ENCODE measurements around the gene APBB2. TPM values are rescaled to one million over a fixed set of nuclear protein-coding genes. Genes with fewer than 3 reads are reported as not detected.
A peak's percentile ranks its signal among the peaks of the same experiment; 100 is the strongest.

APBB2 gene
- 50.6 TPM for total RNA-seq
- 10 to 100 TPM; 27.3 to 46.5 (median 36.0) TPM for polyA plus RNA-seq (ENCODE audit: insufficient read depth in 1 of 8, insufficient read length in 8 of 8, low replicate concordance in 1 of 8)
- long read RNA-seq, donor 1, partial matches to known transcripts: 0 of 4 reads
- long read RNA-seq, donor 1, other reads (novel, unspliced or antisense): 0 of 4 reads
- long read RNA-seq, donor 2, partial matches to known transcripts: 0 of 1 reads
- long read RNA-seq, donor 2, other reads (novel, unspliced or antisense): 0 of 1 reads
- long read RNA-seq, donor 3, full-length matches to known transcripts: 5 of 5 reads
- long read RNA-seq, donor 3, partial matches to known transcripts: 0 of 5 reads
- long read RNA-seq, donor 3, other reads (novel, unspliced or antisense): 0 of 5 reads
- long read RNA-seq, donor 4, partial matches to known transcripts: 0 of 4 reads
- long read RNA-seq, donor 4, other reads (novel, unspliced or antisense): 0 of 4 reads
- long read RNA-seq, donor 5, partial matches to known transcripts: 7 of 8 reads
- long read RNA-seq, donor 5, other reads (novel, unspliced or antisense): 0 of 8 reads
- long read RNA-seq, donor 6, partial matches to known transcripts: 0 of 5 reads
- long read RNA-seq, donor 6, other reads (novel, unspliced or antisense): 0 of 5 reads
- long read RNA-seq, donor 7, partial matches to known transcripts: 0 of 4 reads
- long read RNA-seq, donor 7, other reads (novel, unspliced or antisense): 0 of 4 reads
- long read RNA-seq, donor 8, partial matches to known transcripts: 9 of 12 reads
- long read RNA-seq, donor 8, other reads (novel, unspliced or antisense): 0 of 12 reads
- long read RNA-seq, donor 9, partial matches to known transcripts: 0 of 6 reads
- long read RNA-seq, donor 9, other reads (novel, unspliced or antisense): 0 of 6 reads
- long read RNA-seq, donor 10, partial matches to known transcripts: 0 of 2 reads
- long read RNA-seq, donor 10, other reads (novel, unspliced or antisense): 0 of 2 reads
- long read RNA-seq, donor 11, partial matches to known transcripts: 0 of 1 reads
- long read RNA-seq, donor 11, other reads (novel, unspliced or antisense): 0 of 1 reads

DNA sequence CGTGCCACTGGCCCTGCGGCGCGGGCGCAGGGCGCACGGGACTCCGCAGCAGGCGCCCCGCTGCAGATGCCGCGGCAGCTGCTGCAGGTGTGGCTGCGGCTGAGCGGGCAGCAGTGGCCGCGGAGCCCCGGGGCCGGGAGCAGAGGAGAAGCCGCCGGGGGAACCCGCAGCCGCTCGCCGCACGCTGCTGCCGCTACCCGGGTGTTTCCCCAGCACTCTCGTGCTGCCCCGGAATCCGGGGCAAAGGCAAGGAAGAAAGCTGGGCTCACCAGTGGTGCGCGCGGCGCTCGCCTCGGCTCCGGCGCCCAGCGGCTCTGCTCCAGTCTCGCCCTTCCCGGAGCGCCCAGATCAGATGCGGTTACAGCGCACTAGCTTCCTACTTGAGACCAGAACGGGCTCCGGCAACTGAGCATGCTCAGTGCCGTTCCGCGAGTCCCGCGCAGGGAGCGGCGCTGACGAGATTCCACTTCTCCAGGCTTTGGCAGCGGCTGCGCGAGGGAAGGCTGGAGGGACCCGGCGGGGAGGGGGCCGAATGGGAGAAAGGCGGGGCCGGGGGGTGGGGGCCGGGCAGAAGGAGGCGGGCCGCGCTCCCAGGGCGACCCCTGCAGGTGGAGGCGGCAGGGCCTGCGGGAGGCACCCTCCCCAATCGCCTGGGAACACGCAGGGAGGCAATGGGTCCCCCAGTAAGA is at the start of gene APBB2:
TSS of gene APBB2 (minus strand) at position 407 of the 689 bp plus-strand sequence. CDS start 181,288 bp downstream, outside the sequence.
- DNase-seq: peak; percentile 99
- H3K4me1 ChIP-seq (ENCODE audit: control insufficient read depth, insufficient read depth, low read length): peaks cover 18% of the 10 kb centered on the region
- H3K27me3 ChIP-seq (ENCODE audit: control insufficient read depth, insufficient read depth, low read length): peaks cover 5% of the 10 kb centered on the region
- H3K27ac ChIP-seq (ENCODE audit: low read length): peak within 1 kb of the TSS; percentile 84
- H3K36me3 ChIP-seq (ENCODE audit: control insufficient read depth, insufficient read depth, low read length): no peaks in the 10 kb centered on the region
- peak within 1 kb of the TSS; percentile 79 for H3K4me3 ChIP-seq (ENCODE audit: low read length)
- WGBS (ENCODE audit: insufficient coverage): under 1% methylated on average over 66 of the region's 71 CpGs
- peaks cover under 1% of the 10 kb centered on the region for H3K9me3 ChIP-seq (replicated peaks; ENCODE audit: control insufficient read depth, low read depth, low read length)

- Histone ChIP-seq H3K27me3 (ENCODE audit: control insufficient read depth, insufficient read depth, low read length) (peaks cover 7% of the 10 kb centered on the region), H3K9me3 (replicated peaks; ENCODE audit: control insufficient read depth, low read depth, low read length) (no peaks in the 10 kb centered on the region), H3K27ac (ENCODE audit: low read length) (no peak overlapping the region), H3K4me3 (ENCODE audit: low read length) (no peak overlapping the region), H3K36me3 (ENCODE audit: control insufficient read depth, insufficient read depth, low read length) (no peaks in the 10 kb centered on the region), H3K4me1 (ENCODE audit: control insufficient read depth, insufficient read depth, low read length) (peaks cover 5% of the 10 kb centered on the region)
- 100% methylated on average over 2 of the region's 6 CpGs for WGBS (ENCODE audit: insufficient coverage)
- DNase-seq: no peak
Observed at GRCh38 chr4:41262198-41262597, 47.9 kb upstream of the APBB2 start.

- Histone ChIP-seq H3K9me3 (replicated peaks; ENCODE audit: control insufficient read depth, low read depth, low read length) (no peaks in the 10 kb centered on the region), H3K27me3 (ENCODE audit: control insufficient read depth, insufficient read depth, low read length) (peaks cover 19% of the 10 kb centered on the region), H3K4me1 (ENCODE audit: control insufficient read depth, insufficient read depth, low read length) (peaks cover 10% of the 10 kb centered on the region), H3K36me3 (ENCODE audit: control insufficient read depth, insufficient read depth, low read length) (no peaks in the 10 kb centered on the region), H3K27ac (ENCODE audit: low read length) (no peak overlapping the region), H3K4me3 (ENCODE audit: low read length) (no peak overlapping the region)
- 88% methylated on average over 9 of the region's 9 CpGs for WGBS (ENCODE audit: insufficient coverage)
- DNase-seq: no peak
Observed at GRCh38 chr4:41260116-41260733, 45.9 kb upstream of the APBB2 start.

- Histone ChIP-seq H3K36me3 (ENCODE audit: control insufficient read depth, insufficient read depth, low read length) (no peaks in the 10 kb centered on the region), H3K4me3 (ENCODE audit: low read length) (no peak overlapping the region), H3K4me1 (ENCODE audit: control insufficient read depth, insufficient read depth, low read length) (peaks cover 10% of the 10 kb centered on the region), H3K27me3 (ENCODE audit: control insufficient read depth, insufficient read depth, low read length) (peaks cover 21% of the 10 kb centered on the region), H3K9me3 (replicated peaks; ENCODE audit: control insufficient read depth, low read depth, low read length) (no peaks in the 10 kb centered on the region), H3K27ac (ENCODE audit: low read length) (no peak overlapping the region)
- WGBS (ENCODE audit: insufficient coverage): 20% methylated on average over 1 of the region's 5 CpGs
- peak; percentile 69 for DNase-seq
Observed at GRCh38 chr4:41258783-41259182, 44.4 kb upstream of the APBB2 start.

DNA sequence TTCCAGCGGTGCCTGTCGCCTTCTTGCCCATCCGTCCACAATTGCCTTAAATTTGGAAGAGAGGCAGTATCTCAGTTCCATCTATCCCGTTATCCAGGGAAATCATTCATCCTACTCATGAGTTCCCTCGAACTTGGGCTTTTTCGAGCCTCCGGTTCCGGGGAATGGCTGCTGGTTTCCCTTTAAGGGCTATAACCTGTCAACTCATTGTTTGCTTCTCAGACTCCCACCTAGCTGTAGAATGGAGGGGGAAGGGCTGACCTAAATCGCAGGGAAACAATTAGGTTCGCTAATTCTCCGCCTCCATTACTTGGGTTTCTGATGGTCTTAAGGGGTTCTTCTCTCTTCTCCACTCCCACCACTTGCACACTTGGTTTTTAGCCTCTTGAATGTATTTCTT is 43.6 kb upstream of the APBB2 start:
- Histone ChIP-seq H3K4me1 (ENCODE audit: control insufficient read depth, insufficient read depth, low read length) (peaks cover 10% of the 10 kb centered on the region), H3K4me3 (ENCODE audit: low read length) (peak overlapping the region; percentile 30), H3K36me3 (ENCODE audit: control insufficient read depth, insufficient read depth, low read length) (no peaks in the 10 kb centered on the region), H3K27me3 (ENCODE audit: control insufficient read depth, insufficient read depth, low read length) (peaks cover 21% of the 10 kb centered on the region), H3K27ac (ENCODE audit: low read length) (no peak overlapping the region), H3K9me3 (replicated peaks; ENCODE audit: control insufficient read depth, low read depth, low read length) (no peaks in the 10 kb centered on the region)
- DNase-seq: no peak
- 4% methylated on average over 3 of the region's 11 CpGs for WGBS (ENCODE audit: insufficient coverage)

DNA sequence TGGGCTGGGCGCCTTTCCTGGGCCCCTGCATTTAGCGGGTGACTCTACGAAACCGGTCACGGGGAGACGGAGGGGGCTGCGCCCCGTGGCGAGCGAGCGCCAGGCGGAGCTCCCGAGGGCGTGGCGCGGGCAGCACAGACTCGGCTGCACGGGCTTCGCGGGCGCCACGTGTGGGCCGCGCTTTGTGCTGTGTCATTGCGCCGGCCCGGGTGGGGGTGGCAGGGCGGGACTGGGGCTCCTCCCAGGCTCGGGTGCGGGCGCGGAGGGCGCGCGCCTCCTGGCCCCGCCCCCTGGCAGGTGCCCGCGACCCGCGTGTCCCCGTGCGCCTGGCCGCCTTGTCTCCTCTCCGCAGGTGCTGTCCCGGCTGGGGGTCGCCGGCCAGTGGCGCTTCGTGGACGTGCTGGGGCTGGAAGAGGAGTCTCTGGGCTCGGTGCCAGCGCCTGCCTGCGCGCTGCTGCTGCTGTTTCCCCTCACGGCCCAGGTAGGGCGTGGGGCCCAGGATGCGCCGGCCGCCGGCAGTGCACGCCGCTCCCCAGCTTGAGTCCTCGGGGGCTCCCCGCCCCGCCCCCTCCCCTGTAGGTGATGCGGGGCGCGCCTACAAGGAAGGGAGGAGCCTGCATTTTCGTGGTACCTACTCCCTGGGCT is 43.0 kb upstream of the APBB2 start:
- H3K27me3 ChIP-seq (ENCODE audit: control insufficient read depth, insufficient read depth, low read length): peaks cover 21% of the 10 kb centered on the region
- peaks cover 10% of the 10 kb centered on the region for H3K4me1 ChIP-seq (ENCODE audit: control insufficient read depth, insufficient read depth, low read length)
- no peak overlapping the region for H3K27ac ChIP-seq (ENCODE audit: low read length)
- peak; percentile 46 for DNase-seq
- under 1% methylated on average over 62 of the region's 69 CpGs for WGBS (ENCODE audit: insufficient coverage)
- peak overlapping the region; percentile 48 for H3K4me3 ChIP-seq (ENCODE audit: low read length)
- H3K36me3 ChIP-seq (ENCODE audit: control insufficient read depth, insufficient read depth, low read length): no peaks in the 10 kb centered on the region
- H3K9me3 ChIP-seq (replicated peaks; ENCODE audit: control insufficient read depth, low read depth, low read length): no peaks in the 10 kb centered on the region

DNA sequence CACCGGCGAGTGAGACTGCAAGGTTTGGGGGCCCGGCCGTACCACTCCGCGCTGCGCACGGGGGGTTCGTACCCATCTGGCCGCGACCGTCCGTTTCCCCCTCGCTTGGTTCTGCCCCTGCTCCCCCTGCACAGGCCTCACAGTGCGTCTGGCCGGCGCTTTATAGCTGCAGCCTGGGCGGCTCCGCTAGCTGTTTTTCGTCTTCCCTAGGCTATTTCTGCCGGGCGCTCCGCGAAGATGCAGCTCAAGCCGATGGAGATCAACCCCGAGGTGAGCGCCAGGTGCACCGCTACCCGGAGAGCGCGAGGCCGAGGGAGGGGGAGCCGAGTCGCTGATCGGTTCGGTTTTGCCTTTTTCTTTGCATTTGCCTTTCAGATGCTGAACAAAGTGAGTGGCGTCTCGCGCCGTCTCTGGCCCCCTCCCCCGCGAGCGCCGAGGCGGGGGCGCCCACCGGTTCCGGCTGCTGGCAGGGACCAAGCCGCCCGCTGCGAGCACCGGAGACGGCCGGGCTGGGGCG is 42.5 kb upstream of the APBB2 start, which contains the start of gene UCHL1:
TSS of gene UCHL1 (plus strand) at position 189 of the 517 bp plus-strand sequence. CDS start at position 238, 49 bp downstream.
- WGBS (ENCODE audit: insufficient coverage): under 1% methylated on average over 55 of the region's 55 CpGs
- H3K27ac ChIP-seq (ENCODE audit: low read length): no peak within 1 kb of the TSS
- peak; percentile 65 for DNase-seq
- H3K9me3 ChIP-seq (replicated peaks; ENCODE audit: control insufficient read depth, low read depth, low read length): no peaks in the 10 kb centered on the region
- no peaks in the 10 kb centered on the region for H3K36me3 ChIP-seq (ENCODE audit: control insufficient read depth, insufficient read depth, low read length)
- H3K4me1 ChIP-seq (ENCODE audit: control insufficient read depth, insufficient read depth, low read length): peaks cover 10% of the 10 kb centered on the region
- peaks cover 21% of the 10 kb centered on the region for H3K27me3 ChIP-seq (ENCODE audit: control insufficient read depth, insufficient read depth, low read length)
- H3K4me3 ChIP-seq (ENCODE audit: low read length): peak within 1 kb of the TSS; percentile 48

DNA sequence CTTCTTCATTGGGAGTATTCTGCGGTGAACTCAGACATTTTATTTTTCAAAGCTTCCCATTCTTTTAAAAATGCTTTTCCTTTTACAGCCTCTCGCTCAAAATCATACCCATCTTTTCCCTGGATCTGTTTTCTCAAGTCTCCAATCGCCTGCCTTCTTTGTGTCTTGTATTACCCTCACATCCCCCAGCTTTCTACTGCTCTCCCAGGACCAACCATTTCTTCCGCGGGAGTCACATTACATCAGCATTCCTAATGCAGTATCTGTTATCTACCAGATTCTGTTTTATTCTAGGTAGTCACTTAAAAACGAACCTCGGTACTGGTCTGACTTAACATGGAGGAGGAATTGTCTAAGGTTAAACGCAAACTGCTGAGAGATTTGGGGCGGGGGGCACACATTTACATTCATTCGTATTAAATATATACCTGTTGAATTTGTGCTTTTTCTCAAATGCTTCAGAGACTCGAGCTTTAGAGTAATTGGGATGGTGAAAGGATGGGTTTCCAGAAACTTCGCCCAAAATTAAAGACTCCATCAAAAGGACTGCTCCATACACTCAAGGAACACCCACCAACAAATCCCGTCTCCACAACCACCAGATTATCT is 41.9 kb upstream of the APBB2 start:
- Histone ChIP-seq H3K27me3 (ENCODE audit: control insufficient read depth, insufficient read depth, low read length) (peaks cover 21% of the 10 kb centered on the region), H3K9me3 (replicated peaks; ENCODE audit: control insufficient read depth, low read depth, low read length) (no peaks in the 10 kb centered on the region), H3K4me3 (ENCODE audit: low read length) (peak overlapping the region; percentile 48), H3K36me3 (ENCODE audit: control insufficient read depth, insufficient read depth, low read length) (no peaks in the 10 kb centered on the region), H3K4me1 (ENCODE audit: control insufficient read depth, insufficient read depth, low read length) (peaks cover 10% of the 10 kb centered on the region), H3K27ac (ENCODE audit: low read length) (no peak overlapping the region)
- 24% methylated on average over 5 of the region's 13 CpGs for WGBS (ENCODE audit: insufficient coverage)
- DNase-seq: peak; percentile 12

Measured in muscle of leg (tissue), 16 donors.